GM13976 (cell line): Measurements from ENCODE around the gene PKD1L1.
"Not testable (repeated sequence)": the region's sequence is repeated elsewhere in the genome, so short reads cannot be mapped to it uniquely, and the experiment has no call there.

Experiments used
- DNase-seq: peaks from one replicate; pipeline ENCODE4 v3.0.0; 2012; ENCODE audit warnings: low spot score
- in situ Hi-C: fragments of 300-500 bp; cut with MboI; formaldehyde crosslinking; loops from one replicate; pipeline ENCODE4 v1.12.0; 2022; ENCODE audit warnings: low sequenced_read_pairs, mixed read lengths, inconsistent platforms; ENCODE audit not compliant: unreplicated experiment
- TF ChIP-seq, protein P1 (sequence below): IDR thresholded peaks from 2 replicates; pipeline ENCODE4 v1.5.1; 2012; ENCODE audit warnings: borderline replicate concordance, mild to moderate bottlenecking; ENCODE audit not compliant: insufficient read depth; ENCODE audit errors: extremely low read depth, missing control alignments, control extremely low read depth

The PKD1L1 gene

DNA sequence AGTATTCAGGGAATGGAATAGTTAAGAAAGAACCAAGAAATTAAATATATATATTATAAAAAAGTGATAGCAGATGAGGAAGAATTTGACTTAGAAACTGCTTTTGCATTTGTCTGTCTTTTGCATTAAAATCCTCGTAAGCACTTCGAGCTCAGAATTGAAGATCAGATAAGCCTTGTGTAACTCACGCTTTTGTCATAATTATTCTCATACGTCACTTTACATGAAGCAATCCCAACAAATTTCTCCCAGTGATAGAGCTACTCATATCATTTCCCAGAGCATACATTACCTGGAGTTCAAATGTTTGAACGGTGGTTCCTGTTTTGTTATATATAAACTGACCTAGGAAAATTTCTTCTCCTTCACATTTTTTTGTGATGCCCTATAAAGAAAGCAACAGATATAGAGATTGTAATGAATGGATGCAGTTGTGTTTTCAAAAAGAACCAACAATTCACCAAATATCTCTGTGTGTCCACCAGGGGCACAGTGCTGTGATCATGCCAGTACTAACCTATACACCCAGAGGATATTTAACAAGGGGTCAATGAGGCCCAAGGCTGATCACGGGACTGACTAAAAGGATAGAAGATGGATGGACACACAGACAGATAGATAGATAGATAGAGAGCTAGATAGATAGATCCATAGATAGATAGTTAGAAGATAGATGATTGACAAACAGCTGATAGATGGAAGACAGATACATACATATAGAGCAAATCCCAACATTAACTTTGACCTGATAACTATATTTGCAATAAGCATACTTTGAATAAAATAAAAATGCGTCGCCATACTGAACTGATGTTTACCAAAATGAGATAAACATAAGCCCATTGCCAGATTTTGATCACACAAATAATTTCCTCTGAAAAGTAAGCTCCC lies 40.5 kb upstream of the PKD1L1 start:
- TF ChIP-seq, protein P1, sequence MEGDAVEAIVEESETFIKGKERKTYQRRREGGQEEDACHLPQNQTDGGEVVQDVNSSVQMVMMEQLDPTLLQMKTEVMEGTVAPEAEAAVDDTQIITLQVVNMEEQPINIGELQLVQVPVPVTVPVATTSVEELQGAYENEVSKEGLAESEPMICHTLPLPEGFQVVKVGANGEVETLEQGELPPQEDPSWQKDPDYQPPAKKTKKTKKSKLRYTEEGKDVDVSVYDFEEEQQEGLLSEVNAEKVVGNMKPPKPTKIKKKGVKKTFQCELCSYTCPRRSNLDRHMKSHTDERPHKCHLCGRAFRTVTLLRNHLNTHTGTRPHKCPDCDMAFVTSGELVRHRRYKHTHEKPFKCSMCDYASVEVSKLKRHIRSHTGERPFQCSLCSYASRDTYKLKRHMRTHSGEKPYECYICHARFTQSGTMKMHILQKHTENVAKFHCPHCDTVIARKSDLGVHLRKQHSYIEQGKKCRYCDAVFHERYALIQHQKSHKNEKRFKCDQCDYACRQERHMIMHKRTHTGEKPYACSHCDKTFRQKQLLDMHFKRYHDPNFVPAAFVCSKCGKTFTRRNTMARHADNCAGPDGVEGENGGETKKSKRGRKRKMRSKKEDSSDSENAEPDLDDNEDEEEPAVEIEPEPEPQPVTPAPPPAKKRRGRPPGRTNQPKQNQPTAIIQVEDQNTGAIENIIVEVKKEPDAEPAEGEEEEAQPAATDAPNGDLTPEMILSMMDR: no peak
- DNase-seq: no peak
- in situ Hi-C loops: no loop called here

GRCh38 chr7:47982610-47983009 lies 34.3 kb upstream of the PKD1L1 start:
- in situ Hi-C loops: no loop called here
- TF ChIP-seq, protein P1: no peak
- no peak for DNase-seq

GRCh38 chr7:47980648-47981047 lies 32.4 kb upstream of the PKD1L1 start:
- in situ Hi-C loops: not testable (repeated sequence)

DNA sequence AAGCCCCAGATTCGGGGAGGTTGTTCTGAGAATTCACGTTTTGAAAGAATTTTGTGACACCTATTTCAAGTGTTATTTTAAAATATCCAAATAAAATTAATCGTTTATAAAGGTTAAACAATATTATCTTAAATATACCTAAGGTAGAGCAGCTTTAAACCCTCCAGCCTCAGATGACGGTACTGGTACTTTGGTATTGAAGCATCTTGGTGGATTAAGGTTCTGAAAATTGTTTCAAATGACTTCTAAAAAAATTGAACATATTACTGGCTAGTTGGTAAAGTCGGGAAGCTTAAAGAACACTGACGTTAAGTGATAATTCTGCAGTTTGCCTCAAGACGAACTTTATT lies 31.5 kb upstream of the PKD1L1 start:
- TF ChIP-seq, protein P1: no peak
- in situ Hi-C loops: no loop called here

More at GRCh38 chr7:47980648-47981047, 32.4 kb upstream of the PKD1L1 start:
- DNase-seq: not testable (repeated sequence)

GRCh38 chr7:47979145-47979831 lies 31.0 kb upstream of the PKD1L1 start, which contains the start of gene HUS1:
Gene HUS1, minus strand, starts transcription at chr7:47979615. Its CDS starts 96 bp downstream, at chr7:47979519.
- DNase-seq: peak; percentile 94
- in situ Hi-C loops: no loop called here
- TF ChIP-seq, protein P1: no peak

More for the DNA sequence above, 31.5 kb upstream of the PKD1L1 start:
- no peak for DNase-seq

DNA sequence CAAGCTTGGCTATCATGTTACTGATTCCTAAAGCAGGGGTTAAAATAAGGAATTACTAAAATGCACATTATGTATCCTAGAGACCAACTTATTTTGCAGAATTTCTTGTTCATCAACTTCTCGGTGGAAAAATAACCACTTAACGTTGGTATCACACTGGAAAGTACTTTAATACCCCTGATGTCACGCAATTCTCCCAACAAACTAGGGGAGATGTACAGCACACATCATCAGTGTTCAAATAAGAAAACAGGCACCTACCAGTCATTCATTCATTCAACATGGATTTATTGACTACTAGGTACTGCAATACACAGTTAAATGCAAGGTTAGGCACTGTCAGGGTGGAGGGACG lies 30.5 kb upstream of the PKD1L1 start:
- in situ Hi-C loops: no loop called here
- no peak for DNase-seq
- TF ChIP-seq, protein P1: no peak

GRCh38 chr7:47973739-47974138 lies 25.5 kb upstream of the PKD1L1 start:
- no peak for DNase-seq
- TF ChIP-seq, protein P1: no peak
- in situ Hi-C loops: no loop called here
